GM18511 (cell line): ENCODE measurements around the gene DEPDC5.
"Not testable (repeated sequence)": the region's sequence is repeated elsewhere in the genome, so short reads cannot be mapped to it uniquely, and the experiment has no call there.

Experiments
- ATAC-seq: cut with Tn5 transposase; IDR thresholded peaks from one replicate; pipeline ENCODE4 v1.9.1; 2021; ENCODE audit warnings: mild to moderate bottlenecking, moderate library complexity; ENCODE audit not compliant: unreplicated experiment

The DEPDC5 gene

DNA sequence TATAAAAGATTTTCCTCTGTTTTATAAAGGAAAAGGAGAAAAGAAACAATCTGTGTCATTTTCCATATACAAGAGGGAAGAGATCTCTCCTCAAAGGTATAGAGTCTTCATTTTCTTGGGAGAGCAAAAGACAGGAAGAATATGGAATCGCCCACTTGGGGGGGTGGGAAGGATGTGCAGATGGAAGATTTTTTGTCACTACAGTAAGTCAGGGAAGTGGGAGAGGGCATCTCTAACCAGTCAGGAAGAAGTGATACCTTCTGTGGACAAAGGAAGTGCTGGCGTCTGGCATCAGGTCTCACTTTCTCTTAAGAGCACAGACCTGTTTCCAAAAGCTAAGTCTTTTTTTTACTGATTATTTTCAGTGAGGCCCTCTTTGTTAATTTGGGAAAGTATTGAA is 5.3 kb upstream of the DEPDC5 start:
- ATAC-seq = no peak

DNA sequence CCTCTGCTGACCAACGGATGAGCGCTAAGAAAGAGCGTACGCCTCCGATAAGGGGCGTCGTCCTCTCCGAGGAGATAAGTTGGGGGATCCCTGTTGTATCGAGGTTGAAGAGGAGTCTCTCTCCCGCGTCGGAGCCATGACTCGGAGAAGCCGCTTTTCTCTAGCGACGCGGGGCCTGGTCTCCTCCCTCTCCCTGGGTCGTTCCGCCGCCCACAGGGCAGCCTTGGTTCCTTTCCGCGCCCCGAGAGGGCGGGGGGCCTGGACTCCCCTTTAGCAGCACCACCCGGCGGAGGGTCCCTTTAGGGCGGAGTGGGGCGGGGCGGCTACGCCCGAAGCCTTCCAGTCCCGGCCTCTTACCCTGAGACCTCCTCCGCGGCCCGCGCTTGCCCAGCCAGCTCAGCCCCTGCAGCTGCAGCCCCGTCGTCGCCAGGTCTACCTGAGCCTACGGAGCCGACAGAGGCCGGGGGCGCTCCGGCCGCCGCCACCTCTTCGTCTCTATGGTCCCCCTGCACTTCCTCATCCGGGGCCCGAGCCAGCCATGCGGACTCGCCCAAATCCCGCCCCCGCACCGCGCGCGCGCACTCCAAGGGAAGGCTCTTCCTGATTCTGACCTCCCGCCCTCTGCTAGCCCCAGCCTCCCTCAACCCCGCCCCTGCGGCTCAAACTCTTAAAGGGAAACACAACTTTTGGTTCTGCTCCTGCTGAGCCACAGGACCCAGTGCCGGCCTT is 4.0 kb upstream of the DEPDC5 start, which contains the start of gene PRR14L:
PRR14L (minus strand) TSS at position 497 of the 729 bp plus-strand sequence. CDS start 11,272 bp downstream, outside the sequence.
- ATAC-seq = peak; percentile 61

DNA sequence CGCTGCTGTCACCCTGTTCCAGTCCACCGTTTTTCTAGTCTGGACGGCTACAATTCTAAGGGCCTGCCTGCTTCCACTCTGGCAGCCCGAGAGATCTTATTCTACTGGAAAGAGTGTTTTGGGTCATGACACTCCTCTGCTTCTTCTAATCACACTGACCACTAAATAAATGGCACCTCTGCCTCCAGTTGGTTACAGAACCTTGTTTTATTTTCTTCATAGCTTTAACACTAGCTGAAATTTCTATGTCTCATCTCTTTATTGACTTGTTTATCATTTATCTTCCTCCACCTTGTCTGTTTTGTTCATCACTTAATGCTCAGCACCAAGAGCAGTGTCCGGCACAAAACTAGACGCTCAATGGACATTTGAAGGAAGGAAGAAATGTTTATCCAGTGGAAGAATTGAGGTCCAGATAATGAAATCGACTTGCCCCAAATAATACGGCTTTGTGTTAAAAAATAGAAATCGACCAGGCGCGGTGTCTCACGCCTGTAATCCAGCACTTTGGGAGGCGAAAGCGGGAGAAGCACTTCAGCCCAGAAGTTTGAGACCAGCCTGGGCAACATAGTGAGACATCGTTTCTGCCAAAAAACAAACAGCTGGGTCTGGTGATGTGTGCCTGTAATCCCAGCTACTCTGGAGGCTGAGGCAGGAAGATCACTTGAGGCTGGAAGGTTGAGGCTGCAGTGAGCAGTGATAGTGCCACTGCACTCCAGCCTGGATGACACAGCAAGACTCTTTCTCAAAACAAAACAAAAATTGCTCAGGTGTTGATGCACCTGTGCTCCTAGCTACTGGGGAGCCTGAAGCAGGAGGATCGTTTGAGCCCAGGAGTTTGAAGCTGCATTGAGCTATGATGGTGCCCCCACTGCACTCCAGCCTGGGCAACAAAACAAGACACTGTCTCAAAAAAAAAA is 3.2 kb upstream of the DEPDC5 start:
- no peak for ATAC-seq

DNA sequence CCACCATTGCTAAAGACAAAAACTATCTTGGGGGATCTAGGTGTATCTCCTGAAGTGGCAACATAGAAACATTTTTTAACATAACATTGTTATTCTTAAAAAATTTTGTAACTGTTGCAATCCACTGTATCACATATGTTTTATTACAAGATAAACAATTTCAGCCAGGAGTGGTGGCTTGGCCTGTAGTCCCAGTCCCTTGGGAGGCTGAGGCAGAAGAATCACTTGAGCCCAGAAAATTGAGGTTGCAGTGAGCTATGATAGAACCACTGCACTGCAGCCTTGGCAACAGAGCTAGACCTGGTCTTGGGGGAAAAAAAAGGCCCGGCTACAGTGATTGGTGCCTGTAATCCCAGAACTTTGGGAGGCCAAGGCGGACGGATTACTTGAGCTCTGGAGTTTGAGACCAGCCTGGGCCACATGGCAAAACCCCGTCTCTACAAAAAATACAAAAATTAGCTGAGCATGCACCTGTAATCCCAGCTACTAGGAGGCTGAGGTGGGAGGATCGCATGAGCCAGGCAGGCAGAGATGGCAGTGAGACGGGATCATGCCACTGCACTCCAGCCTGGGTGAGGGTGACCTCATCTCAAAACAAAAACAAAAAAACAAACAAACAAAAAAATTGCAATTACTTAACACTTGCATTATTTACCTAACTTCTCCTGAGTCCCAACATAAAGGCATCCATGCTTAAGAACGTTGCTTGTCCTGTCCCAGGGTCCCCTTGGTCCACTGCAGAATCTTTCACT is 1.5 kb upstream of the DEPDC5 start:
- no peak for ATAC-seq

DNA sequence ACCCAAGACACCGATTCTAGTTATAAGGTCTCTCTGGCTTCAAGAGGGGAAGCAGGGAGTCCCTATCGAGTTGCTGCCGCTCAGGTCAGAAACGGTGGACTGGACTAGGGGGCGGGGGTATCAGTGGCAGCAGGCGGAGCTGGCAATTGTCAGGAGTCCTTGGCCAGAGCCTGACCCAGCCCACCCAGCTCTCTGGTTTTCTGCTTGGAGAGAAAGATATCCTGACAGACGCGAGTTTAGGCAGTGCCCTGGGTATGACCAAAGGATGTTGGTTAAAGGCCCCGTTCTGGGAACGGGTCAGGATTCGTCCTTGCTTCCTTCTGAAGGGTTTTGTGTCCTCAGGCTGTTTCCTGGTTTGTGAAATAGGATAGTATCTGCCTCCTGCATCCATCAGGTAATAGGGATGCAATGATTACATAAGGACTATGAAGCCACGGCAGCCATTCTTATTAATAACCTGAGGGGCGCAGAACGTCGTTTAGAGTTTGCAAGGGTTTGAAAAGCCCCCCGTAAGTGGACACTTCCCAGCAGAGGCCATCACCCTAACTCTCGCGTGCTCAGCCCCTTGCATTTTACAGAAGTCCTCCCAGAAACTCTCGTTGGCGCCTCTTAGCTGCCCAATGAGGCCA is 700 bp upstream of the DEPDC5 start:
- ATAC-seq = peak; percentile 21

DNA sequence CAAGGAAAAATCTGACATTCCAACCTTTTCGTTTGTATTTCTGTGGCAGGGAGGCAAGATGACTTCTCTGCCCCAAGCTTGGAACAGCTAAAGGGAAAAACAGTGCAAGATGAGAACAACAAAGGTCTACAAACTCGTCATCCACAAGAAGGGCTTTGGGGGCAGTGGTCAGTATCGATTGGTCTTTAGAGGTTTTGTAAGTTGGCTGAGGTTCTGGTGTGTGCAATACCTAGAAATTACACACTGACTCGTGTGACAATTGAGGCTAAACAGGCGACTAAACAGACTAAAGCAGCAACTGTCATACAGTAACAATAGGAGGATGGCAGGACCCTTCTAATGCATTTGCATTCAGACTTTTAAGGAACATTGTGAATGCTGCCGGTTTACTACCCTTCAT is 994 bp downstream of the DEPDC5 start:
- ATAC-seq = no peak

DNA sequence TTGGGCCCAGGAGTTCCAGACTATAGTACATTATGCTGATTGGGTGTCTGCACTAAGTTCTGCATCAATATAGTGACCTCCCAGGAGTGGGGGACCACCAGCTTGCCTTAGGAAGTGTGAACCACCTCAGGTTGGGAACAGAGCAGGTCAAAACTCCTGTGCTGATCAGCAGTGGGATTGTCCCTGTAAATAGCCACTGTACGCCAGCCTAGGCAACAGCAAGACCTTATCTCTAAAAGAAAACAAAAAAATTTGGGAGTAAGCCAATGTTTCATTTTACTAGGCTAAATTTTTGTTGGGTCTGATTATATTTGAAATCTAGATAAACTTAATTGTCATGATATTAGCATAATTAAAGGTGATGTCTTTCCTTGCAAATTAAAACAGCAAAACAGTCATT is 3.4 kb downstream of the DEPDC5 start:
- ATAC-seq = no peak

DNA sequence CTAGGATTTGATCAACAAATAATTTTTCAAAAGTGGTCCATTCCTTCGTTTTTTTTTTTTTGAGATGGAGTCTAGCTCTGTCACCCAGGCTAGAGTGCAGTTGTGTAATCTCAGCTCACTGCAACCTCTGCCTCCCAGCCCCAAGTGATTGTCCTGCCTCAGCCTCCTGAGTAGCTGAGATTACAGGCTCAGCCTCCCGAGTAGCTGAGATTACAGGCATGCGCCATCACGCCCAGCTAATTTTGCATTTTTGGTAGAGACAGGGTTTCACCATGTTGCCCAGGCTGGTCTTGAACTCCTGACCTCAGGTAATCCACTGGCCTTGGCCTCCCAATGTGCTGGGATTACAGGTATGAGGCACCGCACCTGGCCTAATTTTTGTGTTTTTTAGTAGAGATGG is 5.0 kb downstream of the DEPDC5 start:
- not testable (repeated sequence) for ATAC-seq

DNA sequence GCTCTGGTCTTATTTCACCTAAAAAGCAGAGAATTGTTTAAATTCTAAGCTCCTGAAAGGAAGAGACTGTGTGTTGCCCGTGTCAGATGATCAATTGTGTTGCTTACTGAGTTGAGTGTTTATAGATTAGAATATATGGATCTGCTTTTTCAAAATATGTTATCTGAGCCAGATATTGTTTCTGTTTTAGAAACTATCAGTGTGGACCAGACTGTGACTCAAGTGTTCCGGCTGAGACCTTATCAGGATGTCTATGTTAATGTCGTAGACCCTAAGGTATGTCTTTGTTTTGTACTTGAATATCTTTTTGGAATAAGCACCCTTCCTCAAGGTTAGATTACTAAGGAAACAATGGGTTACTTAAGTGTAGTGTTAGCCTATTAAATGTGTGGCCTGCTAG is 11.0 kb downstream of the DEPDC5 start:
- ATAC-seq = no peak

DNA sequence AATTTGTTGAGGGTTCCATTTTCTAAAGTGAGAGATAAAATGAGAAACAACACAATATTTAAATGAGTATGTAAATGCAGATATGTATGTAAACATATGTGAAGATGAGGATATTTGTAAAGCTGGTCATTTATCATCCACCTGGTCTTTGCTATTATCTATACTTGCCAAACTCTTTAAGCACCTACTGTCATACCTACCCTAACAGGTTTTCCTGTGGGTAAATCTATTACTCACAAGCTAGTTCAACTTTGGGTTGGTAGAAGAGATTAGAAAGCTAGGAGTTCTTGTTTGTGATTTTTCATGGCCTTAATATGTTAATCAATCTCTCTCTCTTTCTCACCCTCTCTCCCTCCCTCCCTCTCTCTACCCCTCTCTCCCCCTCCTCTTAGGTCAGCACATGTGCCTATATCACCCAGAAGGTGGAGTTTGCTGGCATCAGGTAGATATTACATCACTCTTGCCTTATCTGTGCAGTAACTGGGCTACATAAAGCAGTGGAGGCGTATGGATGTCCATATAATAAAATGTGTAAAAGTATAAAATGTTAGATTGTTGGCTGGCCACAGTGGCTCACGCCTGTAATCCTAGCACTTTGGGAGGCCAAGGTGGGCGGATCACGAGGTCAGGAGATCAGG is 14.7 kb downstream of the DEPDC5 start:
- no peak for ATAC-seq

DNA sequence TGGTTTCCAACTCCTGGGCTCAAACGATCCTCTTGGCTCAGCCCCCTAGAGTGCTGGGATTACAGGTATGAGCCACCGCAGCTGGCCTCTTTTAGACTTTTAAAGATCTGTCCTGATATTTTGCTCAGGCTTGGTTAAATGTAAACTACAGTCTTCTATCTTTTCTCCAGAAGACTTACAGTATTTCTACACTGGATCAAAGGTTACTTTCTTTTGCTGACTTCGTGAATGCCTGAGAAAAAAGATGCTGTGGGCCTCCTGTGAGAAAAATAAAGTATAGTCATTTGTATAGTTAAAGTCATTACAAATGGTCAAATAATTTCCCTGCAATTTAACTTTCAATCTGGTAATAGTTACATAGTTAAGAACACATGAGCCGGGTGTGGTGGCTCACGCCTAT is 19.6 kb downstream of the DEPDC5 start:
- ATAC-seq = no peak

DNA sequence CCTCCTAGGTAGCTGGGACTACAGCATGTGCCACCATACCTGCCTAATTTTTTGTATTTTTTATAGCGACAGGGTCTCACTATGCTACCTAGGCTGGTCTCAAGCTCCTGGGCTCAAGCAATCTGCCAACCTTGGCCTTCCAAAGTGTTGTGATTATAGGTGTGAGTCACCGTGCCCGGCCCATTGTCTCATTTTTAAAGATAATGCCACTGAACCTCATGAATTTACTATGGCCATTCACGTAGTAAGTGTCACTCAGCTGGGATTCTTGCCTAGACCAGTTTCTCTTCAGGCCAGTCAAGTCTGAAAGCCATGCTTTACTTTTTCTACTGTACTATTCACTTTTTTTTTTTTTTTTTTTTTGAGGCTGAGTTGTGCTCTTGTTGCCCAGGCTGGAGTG is 22.4 kb downstream of the DEPDC5 start:
- no peak for ATAC-seq

DNA sequence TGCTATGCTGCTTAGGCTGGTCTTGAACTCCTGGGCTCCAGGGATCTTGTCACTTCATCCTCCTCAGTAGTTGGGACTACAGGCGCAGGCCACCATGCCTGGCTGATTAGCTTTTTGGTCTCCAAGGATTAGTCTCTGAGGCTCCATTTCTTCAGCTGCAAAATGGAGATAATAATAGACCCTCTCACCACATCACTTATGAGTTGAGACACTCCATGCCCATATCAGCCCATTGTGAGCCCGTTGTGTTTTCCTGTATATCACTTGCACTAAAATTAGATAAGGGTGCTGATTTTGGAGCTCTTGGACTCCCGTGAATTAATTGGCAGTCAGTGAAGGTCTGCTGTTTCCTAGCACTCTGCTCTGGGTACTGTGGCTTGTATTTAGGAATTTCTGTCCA is 36.0 kb downstream of the DEPDC5 start:
- no peak for ATAC-seq

DNA sequence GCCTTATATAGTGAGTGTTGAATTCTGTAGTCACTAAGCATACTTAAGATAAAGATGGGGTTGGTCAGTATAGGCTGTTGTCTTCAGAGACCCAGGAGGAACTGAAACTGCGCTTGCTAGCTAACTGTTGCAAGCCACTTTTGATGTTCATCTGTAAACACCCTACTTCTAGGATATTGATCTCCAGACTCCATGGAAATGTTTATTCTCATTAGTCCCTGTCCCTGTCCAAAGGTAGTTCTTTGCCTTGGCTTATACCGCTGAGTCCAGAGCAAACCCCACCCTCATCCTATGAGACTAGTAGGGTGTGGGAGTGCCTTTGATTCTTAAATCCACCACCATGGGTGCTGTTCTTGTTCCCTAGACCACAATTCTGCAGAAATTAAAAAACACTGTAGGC is 36.4 kb downstream of the DEPDC5 start:
- ATAC-seq = no peak

DNA sequence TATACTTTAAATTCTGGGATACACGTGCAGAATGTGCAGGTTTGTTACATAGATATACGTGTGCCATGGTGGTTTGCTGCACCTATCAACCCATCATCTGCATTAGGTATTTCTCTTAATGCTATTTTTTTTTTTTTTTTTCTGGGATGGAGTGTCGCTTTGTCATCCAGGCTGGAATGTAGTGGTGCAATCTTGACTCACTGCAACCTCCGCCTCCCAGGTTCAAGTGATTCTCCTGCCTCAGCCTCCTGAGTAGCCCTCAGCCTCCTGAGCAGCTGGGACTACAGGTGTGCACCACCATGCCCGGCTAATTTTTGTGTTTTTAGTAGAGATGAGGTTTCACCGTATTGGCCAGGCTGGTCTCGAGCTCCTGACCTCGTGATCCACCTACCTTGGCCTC is 45.5 kb downstream of the DEPDC5 start:
- not testable (repeated sequence) for ATAC-seq

DNA sequence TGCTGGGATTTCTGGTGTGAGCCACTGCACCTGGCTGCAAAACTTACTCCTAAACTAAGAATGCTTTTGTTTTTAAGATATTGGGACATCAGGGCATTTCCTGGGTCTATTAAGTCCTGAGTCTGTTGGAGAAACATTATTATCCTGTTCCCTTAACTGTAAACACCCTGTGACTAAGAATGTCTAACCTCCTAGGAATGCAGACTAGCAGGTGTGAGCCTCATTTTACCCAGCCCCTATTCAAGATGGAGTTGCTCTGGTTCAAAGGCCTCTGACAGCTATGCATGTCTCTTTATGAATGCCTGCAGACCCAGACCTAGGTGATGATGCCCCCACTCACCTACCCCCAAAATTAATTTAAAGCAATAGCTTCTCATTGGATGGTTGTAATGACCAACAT is 46.2 kb downstream of the DEPDC5 start:
- ATAC-seq = no peak

DNA sequence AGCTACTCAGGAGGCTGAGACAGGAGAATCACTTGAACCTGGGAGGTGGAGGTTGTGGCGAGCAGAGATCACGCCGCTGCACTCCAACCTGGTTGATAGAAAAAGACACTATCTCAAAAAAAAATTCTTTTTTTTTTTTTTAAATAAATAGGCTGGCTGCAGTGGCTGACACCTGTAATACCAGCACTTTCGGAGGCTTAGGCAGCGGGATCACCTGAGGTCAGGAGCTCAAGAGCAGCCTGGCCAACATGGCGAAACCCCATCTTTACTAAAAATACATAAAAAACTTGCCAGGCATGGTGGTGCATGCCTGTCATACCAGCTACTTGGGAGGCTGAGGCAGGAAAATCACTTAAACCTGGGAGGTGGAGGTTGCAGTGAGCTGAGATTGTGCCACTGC is 47.0 kb downstream of the DEPDC5 start:
- ATAC-seq = not testable (repeated sequence)

DNA sequence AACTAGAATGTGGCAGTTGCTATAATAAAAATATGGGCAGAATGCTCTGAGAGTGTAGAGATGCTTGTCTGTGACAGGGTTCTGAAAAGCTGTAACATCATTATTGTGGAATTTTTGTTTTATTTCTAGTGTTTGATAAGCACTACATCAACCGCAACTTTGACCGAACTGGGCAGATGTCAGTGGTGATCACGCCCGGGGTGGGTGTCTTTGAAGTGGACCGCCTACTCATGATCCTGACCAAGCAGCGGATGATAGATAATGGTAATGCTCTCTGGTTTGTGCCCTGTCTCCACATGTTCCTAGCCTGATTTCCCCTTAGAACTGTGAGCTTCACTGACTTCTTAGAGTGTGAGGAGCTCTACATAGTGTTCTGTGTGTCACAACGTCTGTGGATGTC is 48.8 kb downstream of the DEPDC5 start:
- ATAC-seq = no peak

DNA sequence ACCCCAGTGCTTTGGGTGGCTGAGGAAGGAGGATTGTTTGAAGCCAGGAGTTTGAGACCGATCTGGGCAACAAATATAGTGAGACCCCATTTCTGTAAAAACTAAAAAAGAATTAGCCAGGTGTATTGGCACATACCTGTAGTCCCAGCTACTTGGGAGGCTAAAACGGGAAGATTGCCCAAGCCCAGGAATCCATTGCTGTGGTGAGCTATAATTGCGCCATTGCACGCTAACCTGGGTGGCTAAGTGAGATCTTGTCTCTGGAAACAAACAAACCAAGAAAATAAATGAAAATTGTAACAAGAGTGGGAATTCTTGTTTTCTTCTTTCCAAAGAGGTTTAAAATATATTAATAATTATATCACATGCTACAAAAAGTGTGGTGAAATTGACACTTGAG is 52.9 kb downstream of the DEPDC5 start:
- ATAC-seq = no peak

DNA sequence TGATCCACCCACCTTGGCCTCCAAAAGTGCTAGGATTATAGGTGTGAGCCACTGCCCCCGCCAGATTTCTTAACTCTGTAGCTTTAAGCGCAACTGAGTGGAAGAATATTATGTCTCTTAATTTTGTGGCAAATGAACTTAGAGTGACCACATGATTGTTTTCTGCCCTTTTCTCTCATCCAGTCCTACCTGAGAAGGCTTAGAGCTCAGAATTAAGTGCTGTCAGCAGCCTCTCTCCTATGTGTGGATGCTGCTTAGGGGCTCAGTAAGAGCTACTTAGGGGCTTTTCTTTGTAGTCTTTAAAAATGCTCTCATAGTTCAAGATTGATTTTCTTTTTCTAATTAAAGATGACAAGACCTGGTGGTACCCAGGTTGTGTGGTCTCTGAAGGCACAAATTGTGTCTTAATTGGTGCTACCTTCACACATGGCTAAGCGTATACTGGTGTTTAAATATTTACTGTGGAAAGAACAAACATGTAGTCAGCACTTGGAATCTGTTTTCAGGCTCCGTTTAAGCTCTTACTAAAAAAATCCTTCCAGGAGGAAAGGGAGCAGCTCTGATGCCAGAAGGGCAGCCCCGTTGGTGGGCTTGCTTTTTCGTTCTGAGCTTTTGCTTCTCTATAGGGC is 59.3 kb downstream of the DEPDC5 start:
- no peak for ATAC-seq
